ENCODE data around the gene TRDN.

Gene TRDN

GRCh38 chr6:123427008-123427407, 209.7 kb downstream of the TRDN start:
- Histone ChIP-seq H3K36me3 (no peaks in the 10 kb centered on the region), H3K9ac (no peak overlapping the region), H3K4me1 (no peaks in the 10 kb centered on the region), H3K9me3 (no peaks in the 10 kb centered on the region), H3K27me3 (no peaks in the 10 kb centered on the region), H4K20me1 (no peaks in the 10 kb centered on the region), H3K27ac (no peak overlapping the region), H3K4me3 (no peak overlapping the region), H3K4me2 (no peak overlapping the region)
- no peak for TF ChIP-seq Cebpa-rat (IDR thresholded peaks at IDR 0.05)

DNA sequence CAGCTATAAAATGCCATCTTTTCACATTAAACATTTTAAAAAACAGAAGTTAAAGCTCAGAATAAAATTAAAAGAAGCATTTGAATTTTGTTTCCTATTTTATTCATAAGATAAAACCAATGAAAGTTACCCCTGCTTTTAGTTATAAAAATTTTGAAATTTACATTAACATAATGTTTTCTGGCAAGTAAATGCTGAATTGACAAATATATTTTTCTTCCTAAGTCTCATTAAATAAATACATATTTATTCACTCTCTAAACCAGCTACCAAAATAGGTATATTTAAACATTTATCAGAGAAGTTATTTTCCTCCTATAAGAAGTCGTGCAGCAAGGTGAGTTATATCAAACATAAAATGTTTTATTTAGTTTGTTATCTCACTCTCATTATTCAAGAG, 213.6 kb downstream of the TRDN start:
- TF ChIP-seq Cebpa-rat (IDR thresholded peaks at IDR 0.05): no peak
- Histone ChIP-seq H3K36me3 (no peaks in the 10 kb centered on the region), H3K4me1 (peaks cover 4% of the 10 kb centered on the region), H3K9me3 (no peaks in the 10 kb centered on the region), H3K27me3 (no peaks in the 10 kb centered on the region), H3K4me2 (no peak overlapping the region), H4K20me1 (no peaks in the 10 kb centered on the region), H3K9ac (no peak overlapping the region), H3K4me3 (no peak overlapping the region), H3K27ac (no peak overlapping the region)

DNA sequence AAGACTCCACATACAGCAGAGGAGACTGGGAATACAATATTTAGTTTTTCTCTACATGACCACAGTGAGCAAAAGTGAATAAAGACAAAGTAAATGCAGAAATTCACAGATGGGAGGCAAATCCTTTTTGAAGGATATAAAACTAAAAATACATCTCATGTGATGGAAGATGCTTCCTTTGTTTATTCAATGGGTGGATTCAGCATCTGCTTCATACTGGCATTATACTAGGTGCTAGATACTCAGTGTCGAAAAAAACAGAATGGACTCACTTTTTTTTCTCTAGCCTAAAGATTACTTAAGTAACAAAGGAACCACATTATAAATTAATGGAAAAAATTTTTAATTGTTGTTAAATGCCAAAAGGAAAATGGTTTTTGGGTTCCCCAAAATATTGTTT, 216.2 kb downstream of the TRDN start:
- H3K4me1 ChIP-seq: peaks cover 10% of the 10 kb centered on the region
- no peak for TF ChIP-seq Cebpa-rat (IDR thresholded peaks at IDR 0.05)
- H3K4me3 ChIP-seq: no peak overlapping the region
- no peaks in the 10 kb centered on the region for H4K20me1 ChIP-seq
- no peaks in the 10 kb centered on the region for H3K27me3 ChIP-seq
- no peak overlapping the region for H3K9ac ChIP-seq
- no peaks in the 10 kb centered on the region for H3K36me3 ChIP-seq
- no peak overlapping the region for H3K27ac ChIP-seq
- H3K4me2 ChIP-seq: no peak overlapping the region
- no peaks in the 10 kb centered on the region for H3K9me3 ChIP-seq

- Histone ChIP-seq H3K9me3 (no peaks in the 10 kb centered on the region), H4K20me1 (no peaks in the 10 kb centered on the region), H3K9ac (no peak overlapping the region), H3K36me3 (no peaks in the 10 kb centered on the region), H3K4me2 (peak overlapping the region; percentile 33), H3K27me3 (no peaks in the 10 kb centered on the region), H3K4me1 (peaks cover 10% of the 10 kb centered on the region), H3K27ac (no peak overlapping the region), H3K4me3 (no peak overlapping the region)
- no peak for TF ChIP-seq Cebpa-rat (IDR thresholded peaks at IDR 0.05)
These were observed 218.7 kb downstream of the TRDN start for GRCh38 chr6:123418071-123418470.

DNA sequence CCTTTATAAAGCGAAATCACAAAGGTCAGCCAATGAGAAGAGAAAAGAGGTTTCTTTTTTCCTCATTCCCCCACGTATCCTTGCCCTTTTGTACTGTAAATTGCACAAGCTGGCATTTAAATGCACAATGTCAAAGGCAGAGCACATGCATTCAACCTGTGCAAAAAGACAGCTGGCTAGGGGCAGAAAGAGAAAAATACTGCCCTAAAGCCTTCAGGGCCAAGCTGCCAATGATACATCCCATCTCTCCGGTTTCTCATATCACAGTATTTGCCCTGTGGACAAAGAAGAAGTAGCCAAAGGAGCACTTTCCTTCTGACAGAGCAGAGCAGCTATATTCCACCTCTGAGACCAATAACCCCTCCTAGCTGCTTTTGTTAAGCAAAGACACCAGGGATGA, 219.2 kb downstream of the TRDN start:
- TF ChIP-seq Cebpa-rat (IDR thresholded peaks at IDR 0.05): no peak
- no peak overlapping the region for H3K9ac ChIP-seq
- H3K36me3 ChIP-seq: no peaks in the 10 kb centered on the region
- no peaks in the 10 kb centered on the region for H3K9me3 ChIP-seq
- H3K4me2 ChIP-seq: peak overlapping the region; percentile 33; the same call in 1 of the 2 replicates
- no peak overlapping the region for H3K27ac ChIP-seq
- no peak overlapping the region for H3K4me3 ChIP-seq
- no peaks in the 10 kb centered on the region for H3K27me3 ChIP-seq
- H4K20me1 ChIP-seq: no peaks in the 10 kb centered on the region
- peaks cover 10% of the 10 kb centered on the region for H3K4me1 ChIP-seq

GRCh38 chr6:123415844-123416468, 220.8 kb downstream of the TRDN start:
- Histone ChIP-seq H3K36me3 (no peaks in the 10 kb centered on the region), H3K27me3 (no peaks in the 10 kb centered on the region), H3K4me2 (no peak overlapping the region), H3K9me3 (no peaks in the 10 kb centered on the region), H3K4me3 (no peak overlapping the region), H3K4me1 (peaks cover 10% of the 10 kb centered on the region), H3K9ac (no peak overlapping the region), H4K20me1 (no peaks in the 10 kb centered on the region), H3K27ac (no peak overlapping the region)
- no peak for TF ChIP-seq Cebpa-rat (IDR thresholded peaks at IDR 0.05)

DNA sequence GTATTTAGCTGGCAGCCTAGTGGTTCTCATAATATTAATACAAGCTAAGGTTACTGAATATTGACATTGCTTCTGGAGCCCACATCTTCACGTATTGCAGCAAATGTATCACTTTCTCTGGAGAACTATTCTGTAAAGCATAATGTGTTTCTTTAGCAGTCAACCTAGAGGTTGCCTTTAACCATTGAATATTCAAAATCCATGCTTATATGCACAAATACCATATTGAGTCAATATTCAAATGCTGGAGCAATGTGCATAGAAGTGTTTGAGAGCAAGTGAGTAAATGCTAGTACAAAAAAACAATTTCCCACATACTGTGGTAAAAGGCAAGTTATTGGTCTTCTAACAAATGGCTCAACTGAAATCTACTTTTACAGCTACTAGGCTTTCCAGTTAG, 231.8 kb downstream of the TRDN start:
- no peak overlapping the region for H3K27ac ChIP-seq
- H3K27me3 ChIP-seq: no peaks in the 10 kb centered on the region
- H4K20me1 ChIP-seq: no peaks in the 10 kb centered on the region
- peaks cover 12% of the 10 kb centered on the region for H3K4me1 ChIP-seq
- H3K9me3 ChIP-seq: no peaks in the 10 kb centered on the region
- H3K4me3 ChIP-seq: no peak overlapping the region
- no peak overlapping the region for H3K9ac ChIP-seq
- H3K36me3 ChIP-seq: no peaks in the 10 kb centered on the region
- H3K4me2 ChIP-seq: no peak overlapping the region
- no peak for TF ChIP-seq Cebpa-rat (IDR thresholded peaks at IDR 0.05)

GRCh38 chr6:123402052-123402451, 234.7 kb downstream of the TRDN start:
- no peaks in the 10 kb centered on the region for H3K9me3 ChIP-seq
- H3K4me1 ChIP-seq: peaks cover 12% of the 10 kb centered on the region
- no peaks in the 10 kb centered on the region for H3K27me3 ChIP-seq
- no peak overlapping the region for H3K27ac ChIP-seq
- H3K4me2 ChIP-seq: peak overlapping the region; percentile 39
- H3K9ac ChIP-seq: no peak overlapping the region
- no peak for TF ChIP-seq Cebpa-rat (IDR thresholded peaks at IDR 0.05)
- no peaks in the 10 kb centered on the region for H4K20me1 ChIP-seq
- no peaks in the 10 kb centered on the region for H3K36me3 ChIP-seq
- no peak overlapping the region for H3K4me3 ChIP-seq

GRCh38 chr6:123398072-123398471, 238.7 kb downstream of the TRDN start:
- peaks cover 12% of the 10 kb centered on the region for H3K4me1 ChIP-seq
- no peak for TF ChIP-seq Cebpa-rat (IDR thresholded peaks at IDR 0.05)
- H3K4me2 ChIP-seq: no peak overlapping the region
- H3K4me3 ChIP-seq: no peak overlapping the region
- no peaks in the 10 kb centered on the region; the same call in 1 of the 2 replicates for H4K20me1 ChIP-seq
- no peaks in the 10 kb centered on the region for H3K36me3 ChIP-seq
- H3K27me3 ChIP-seq: no peaks in the 10 kb centered on the region
- no peaks in the 10 kb centered on the region for H3K9me3 ChIP-seq
- H3K27ac ChIP-seq: no peak overlapping the region
- no peak overlapping the region for H3K9ac ChIP-seq

- Histone ChIP-seq H3K27ac (no peak overlapping the region), H3K4me1 (no peaks in the 10 kb centered on the region), H4K20me1 (no peaks in the 10 kb centered on the region; the same call in 1 of the 2 replicates), H3K9me3 (no peaks in the 10 kb centered on the region), H3K27me3 (no peaks in the 10 kb centered on the region), H3K4me2 (no peak overlapping the region), H3K9ac (no peak overlapping the region), H3K36me3 (no peaks in the 10 kb centered on the region), H3K4me3 (no peak overlapping the region)
- TF ChIP-seq Cebpa-rat (IDR thresholded peaks at IDR 0.05): no peak
These were observed 243.4 kb downstream of the TRDN start for GRCh38 chr6:123393331-123393730.

DNA sequence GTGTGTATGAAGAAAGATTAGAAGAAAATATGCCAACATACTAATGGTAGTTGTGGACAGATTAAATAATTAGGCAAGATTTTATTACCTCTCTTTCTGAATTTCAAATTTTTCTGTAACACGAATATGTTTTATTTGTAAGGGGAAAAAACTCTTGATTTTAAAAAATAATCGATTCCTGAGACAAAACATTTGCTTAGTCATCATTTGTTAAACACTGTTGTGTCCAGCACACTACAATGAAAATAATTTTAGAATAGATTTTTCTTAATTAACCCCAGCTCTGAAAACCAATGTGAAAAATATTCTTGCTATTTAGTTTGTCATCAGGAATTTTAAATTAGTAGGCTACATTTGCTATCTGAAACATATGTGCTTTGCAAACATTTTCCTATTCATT, 253.0 kb downstream of the TRDN start:
- no peaks in the 10 kb centered on the region for H3K27me3 ChIP-seq
- no peak overlapping the region for H3K4me2 ChIP-seq
- H3K9ac ChIP-seq: no peak overlapping the region
- no peaks in the 10 kb centered on the region for H3K36me3 ChIP-seq
- TF ChIP-seq Cebpa-rat (IDR thresholded peaks at IDR 0.05): no peak
- no peaks in the 10 kb centered on the region for H3K4me1 ChIP-seq
- H4K20me1 ChIP-seq: no peaks in the 10 kb centered on the region
- no peak overlapping the region for H3K4me3 ChIP-seq
- H3K27ac ChIP-seq: no peak overlapping the region
- no peaks in the 10 kb centered on the region for H3K9me3 ChIP-seq
